WTC11 (cell line): ENCODE measurements around the gene LYAR.

ENCODE experiments used
- CREB1 ChIP-seq: sonication (generic); formaldehyde crosslinking; IDR thresholded peaks from 2 replicates; pipeline ENCODE4 v1.8.0; 2023; ENCODE audit warnings: mild to moderate bottlenecking, missing genetic modification reagents
- OVOL2 ChIP-seq: fragments of 250-450 bp; sonication (Bioruptor Pico); IDR thresholded peaks from 2 replicates; pipeline ENCODE4 v1.9.0; 2021; ENCODE audit warnings: mild to moderate bottlenecking, borderline replicate concordance
- SMAD4 ChIP-seq: sonication (generic); formaldehyde crosslinking; IDR thresholded peaks from 2 replicates; pipeline ENCODE4 v1.8.0; 2022; ENCODE audit warnings: mild to moderate bottlenecking, missing genetic modification reagents
- TF ChIP-seq, protein P1 (sequence below): sonication (generic); formaldehyde crosslinking; IDR thresholded peaks from 2 replicates; pipeline ENCODE4 v1.8.1; 2022; ENCODE audit warnings: mild to moderate bottlenecking, moderate library complexity, missing genetic modification reagents
- TF ChIP-seq, protein P2 (sequence below): sonication (generic); formaldehyde crosslinking; IDR thresholded peaks from 2 replicates; pipeline ENCODE4 v1.8.1; 2023; ENCODE audit warnings: mild to moderate bottlenecking, missing genetic modification reagents, moderate library complexity
- TF ChIP-seq, protein P3 (sequence below): fragments of 200-600 bp; IDR thresholded peaks from 2 replicates; pipeline ENCODE4 v1.8.0; 2022; ENCODE audit warnings: antibody characterized with exemption
- TF ChIP-seq, protein P4 (sequence below): sonication (generic); formaldehyde crosslinking; IDR thresholded peaks from 2 replicates; pipeline ENCODE4 v1.8.1; 2022; ENCODE audit warnings: low read depth, missing genetic modification reagents, borderline replicate concordance
- TF ChIP-seq, protein P5 (sequence below): sonication (generic); formaldehyde crosslinking; IDR thresholded peaks from 2 replicates; pipeline ENCODE4 v1.8.0; 2023; ENCODE audit warnings: missing genetic modification reagents, mild to moderate bottlenecking, borderline replicate concordance
- TF ChIP-seq, protein P6 (sequence below): sonication (generic); formaldehyde crosslinking; conservative IDR thresholded peaks from 2 replicates; pipeline ENCODE4 v1.8.1; 2023; ENCODE audit warnings: mild to moderate bottlenecking, low read depth, missing genetic modification reagents, moderate library complexity

DNA sequence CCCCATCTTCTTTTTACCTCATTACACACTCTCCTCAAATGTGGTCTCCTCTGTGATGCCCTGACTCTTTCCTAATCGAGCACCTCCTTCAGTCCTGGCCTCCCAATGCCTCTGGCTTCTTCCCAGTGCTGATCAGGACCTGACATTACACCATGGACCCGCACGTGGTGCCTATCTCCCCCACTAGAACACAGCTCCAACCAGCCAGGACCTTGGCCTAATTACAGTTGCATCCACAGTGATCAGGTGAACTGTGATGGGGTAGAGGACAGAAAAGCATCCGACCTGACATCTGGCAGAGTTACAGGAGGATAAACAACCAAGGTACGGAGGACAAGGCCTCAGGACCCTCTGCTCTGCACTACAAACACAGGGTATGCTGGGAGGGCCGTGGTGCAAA lies 12.4 kb downstream of the LYAR start:
- TF ChIP-seq, protein P1, sequence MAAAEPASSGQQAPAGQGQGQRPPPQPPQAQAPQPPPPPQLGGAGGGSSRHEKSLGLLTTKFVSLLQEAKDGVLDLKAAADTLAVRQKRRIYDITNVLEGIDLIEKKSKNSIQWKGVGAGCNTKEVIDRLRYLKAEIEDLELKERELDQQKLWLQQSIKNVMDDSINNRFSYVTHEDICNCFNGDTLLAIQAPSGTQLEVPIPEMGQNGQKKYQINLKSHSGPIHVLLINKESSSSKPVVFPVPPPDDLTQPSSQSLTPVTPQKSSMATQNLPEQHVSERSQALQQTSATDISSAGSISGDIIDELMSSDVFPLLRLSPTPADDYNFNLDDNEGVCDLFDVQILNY (CRISPR knock-in tag): no peak
- TF ChIP-seq, protein P2, sequence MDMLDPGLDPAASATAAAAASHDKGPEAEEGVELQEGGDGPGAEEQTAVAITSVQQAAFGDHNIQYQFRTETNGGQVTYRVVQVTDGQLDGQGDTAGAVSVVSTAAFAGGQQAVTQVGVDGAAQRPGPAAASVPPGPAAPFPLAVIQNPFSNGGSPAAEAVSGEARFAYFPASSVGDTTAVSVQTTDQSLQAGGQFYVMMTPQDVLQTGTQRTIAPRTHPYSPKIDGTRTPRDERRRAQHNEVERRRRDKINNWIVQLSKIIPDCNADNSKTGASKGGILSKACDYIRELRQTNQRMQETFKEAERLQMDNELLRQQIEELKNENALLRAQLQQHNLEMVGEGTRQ (CRISPR knock-in tag): no peak
- no peak for TF ChIP-seq CREB1 (CRISPR knock-in tag)
- TF ChIP-seq, protein P3, sequence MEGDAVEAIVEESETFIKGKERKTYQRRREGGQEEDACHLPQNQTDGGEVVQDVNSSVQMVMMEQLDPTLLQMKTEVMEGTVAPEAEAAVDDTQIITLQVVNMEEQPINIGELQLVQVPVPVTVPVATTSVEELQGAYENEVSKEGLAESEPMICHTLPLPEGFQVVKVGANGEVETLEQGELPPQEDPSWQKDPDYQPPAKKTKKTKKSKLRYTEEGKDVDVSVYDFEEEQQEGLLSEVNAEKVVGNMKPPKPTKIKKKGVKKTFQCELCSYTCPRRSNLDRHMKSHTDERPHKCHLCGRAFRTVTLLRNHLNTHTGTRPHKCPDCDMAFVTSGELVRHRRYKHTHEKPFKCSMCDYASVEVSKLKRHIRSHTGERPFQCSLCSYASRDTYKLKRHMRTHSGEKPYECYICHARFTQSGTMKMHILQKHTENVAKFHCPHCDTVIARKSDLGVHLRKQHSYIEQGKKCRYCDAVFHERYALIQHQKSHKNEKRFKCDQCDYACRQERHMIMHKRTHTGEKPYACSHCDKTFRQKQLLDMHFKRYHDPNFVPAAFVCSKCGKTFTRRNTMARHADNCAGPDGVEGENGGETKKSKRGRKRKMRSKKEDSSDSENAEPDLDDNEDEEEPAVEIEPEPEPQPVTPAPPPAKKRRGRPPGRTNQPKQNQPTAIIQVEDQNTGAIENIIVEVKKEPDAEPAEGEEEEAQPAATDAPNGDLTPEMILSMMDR: no peak
- TF ChIP-seq, protein P4, sequence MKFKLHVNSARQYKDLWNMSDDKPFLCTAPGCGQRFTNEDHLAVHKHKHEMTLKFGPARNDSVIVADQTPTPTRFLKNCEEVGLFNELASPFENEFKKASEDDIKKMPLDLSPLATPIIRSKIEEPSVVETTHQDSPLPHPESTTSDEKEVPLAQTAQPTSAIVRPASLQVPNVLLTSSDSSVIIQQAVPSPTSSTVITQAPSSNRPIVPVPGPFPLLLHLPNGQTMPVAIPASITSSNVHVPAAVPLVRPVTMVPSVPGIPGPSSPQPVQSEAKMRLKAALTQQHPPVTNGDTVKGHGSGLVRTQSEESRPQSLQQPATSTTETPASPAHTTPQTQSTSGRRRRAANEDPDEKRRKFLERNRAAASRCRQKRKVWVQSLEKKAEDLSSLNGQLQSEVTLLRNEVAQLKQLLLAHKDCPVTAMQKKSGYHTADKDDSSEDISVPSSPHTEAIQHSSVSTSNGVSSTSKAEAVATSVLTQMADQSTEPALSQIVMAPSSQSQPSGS (CRISPR knock-in tag): no peak
- TF ChIP-seq, protein P5, sequence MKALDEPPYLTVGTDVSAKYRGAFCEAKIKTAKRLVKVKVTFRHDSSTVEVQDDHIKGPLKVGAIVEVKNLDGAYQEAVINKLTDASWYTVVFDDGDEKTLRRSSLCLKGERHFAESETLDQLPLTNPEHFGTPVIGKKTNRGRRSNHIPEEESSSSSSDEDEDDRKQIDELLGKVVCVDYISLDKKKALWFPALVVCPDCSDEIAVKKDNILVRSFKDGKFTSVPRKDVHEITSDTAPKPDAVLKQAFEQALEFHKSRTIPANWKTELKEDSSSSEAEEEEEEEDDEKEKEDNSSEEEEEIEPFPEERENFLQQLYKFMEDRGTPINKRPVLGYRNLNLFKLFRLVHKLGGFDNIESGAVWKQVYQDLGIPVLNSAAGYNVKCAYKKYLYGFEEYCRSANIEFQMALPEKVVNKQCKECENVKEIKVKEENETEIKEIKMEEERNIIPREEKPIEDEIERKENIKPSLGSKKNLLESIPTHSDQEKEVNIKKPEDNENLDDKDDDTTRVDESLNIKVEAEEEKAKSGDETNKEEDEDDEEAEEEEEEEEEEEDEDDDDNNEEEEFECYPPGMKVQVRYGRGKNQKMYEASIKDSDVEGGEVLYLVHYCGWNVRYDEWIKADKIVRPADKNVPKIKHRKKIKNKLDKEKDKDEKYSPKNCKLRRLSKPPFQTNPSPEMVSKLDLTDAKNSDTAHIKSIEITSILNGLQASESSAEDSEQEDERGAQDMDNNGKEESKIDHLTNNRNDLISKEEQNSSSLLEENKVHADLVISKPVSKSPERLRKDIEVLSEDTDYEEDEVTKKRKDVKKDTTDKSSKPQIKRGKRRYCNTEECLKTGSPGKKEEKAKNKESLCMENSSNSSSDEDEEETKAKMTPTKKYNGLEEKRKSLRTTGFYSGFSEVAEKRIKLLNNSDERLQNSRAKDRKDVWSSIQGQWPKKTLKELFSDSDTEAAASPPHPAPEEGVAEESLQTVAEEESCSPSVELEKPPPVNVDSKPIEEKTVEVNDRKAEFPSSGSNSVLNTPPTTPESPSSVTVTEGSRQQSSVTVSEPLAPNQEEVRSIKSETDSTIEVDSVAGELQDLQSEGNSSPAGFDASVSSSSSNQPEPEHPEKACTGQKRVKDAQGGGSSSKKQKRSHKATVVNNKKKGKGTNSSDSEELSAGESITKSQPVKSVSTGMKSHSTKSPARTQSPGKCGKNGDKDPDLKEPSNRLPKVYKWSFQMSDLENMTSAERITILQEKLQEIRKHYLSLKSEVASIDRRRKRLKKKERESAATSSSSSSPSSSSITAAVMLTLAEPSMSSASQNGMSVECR (CRISPR knock-in tag): no peak
- TF ChIP-seq, protein P6, sequence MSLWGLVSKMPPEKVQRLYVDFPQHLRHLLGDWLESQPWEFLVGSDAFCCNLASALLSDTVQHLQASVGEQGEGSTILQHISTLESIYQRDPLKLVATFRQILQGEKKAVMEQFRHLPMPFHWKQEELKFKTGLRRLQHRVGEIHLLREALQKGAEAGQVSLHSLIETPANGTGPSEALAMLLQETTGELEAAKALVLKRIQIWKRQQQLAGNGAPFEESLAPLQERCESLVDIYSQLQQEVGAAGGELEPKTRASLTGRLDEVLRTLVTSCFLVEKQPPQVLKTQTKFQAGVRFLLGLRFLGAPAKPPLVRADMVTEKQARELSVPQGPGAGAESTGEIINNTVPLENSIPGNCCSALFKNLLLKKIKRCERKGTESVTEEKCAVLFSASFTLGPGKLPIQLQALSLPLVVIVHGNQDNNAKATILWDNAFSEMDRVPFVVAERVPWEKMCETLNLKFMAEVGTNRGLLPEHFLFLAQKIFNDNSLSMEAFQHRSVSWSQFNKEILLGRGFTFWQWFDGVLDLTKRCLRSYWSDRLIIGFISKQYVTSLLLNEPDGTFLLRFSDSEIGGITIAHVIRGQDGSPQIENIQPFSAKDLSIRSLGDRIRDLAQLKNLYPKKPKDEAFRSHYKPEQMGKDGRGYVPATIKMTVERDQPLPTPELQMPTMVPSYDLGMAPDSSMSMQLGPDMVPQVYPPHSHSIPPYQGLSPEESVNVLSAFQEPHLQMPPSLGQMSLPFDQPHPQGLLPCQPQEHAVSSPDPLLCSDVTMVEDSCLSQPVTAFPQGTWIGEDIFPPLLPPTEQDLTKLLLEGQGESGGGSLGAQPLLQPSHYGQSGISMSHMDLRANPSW (CRISPR knock-in tag): no peak
- no peak for TF ChIP-seq SMAD4 (CRISPR knock-in tag)
- TF ChIP-seq OVOL2 (CRISPR knock-in tag): no peak
